ENCODE results near the gene ADSS1.

ADSS1 gene

DNA sequence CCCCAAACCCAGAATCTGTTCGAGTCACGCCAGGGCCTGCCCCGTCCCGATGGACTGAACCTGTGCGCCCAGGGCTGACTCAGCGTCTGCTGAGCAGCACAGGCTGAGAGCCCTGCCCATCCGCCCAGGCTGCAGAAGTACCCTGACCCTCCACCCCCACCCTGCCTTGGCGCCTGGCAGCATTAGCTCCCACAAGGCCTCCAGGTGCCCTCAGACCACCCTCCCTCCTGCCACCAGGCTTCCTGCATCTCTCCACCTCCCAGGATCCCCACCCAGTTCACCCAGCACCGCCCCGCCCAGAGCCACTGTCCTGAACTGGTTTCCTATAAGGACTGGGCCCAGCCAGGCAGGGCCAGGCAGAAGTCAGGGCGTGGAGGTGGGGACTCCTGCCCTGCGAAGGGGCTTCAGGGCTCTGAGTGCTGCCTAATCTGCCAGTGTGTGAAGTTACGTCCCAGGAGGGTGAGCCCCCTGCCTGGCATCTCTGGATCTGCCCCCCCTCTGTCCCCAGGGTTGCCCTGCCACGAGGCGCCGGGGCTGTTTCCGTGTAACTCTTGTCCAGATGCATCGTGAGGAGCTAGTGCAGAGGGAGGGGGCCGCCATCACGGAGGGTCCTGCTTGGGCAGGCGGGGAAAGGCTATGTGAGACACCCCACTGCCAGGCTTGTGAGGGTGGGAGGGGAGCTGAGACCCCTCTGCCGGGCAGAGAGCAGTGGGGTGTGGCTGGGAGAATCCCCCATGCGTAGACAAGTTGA is 9.1 kb downstream of the ADSS1 start:
- TF ChIP-seq, protein P1, sequence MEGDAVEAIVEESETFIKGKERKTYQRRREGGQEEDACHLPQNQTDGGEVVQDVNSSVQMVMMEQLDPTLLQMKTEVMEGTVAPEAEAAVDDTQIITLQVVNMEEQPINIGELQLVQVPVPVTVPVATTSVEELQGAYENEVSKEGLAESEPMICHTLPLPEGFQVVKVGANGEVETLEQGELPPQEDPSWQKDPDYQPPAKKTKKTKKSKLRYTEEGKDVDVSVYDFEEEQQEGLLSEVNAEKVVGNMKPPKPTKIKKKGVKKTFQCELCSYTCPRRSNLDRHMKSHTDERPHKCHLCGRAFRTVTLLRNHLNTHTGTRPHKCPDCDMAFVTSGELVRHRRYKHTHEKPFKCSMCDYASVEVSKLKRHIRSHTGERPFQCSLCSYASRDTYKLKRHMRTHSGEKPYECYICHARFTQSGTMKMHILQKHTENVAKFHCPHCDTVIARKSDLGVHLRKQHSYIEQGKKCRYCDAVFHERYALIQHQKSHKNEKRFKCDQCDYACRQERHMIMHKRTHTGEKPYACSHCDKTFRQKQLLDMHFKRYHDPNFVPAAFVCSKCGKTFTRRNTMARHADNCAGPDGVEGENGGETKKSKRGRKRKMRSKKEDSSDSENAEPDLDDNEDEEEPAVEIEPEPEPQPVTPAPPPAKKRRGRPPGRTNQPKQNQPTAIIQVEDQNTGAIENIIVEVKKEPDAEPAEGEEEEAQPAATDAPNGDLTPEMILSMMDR (IDR thresholded peaks at IDR 0.05; ENCODE audit: low read depth, low read length, missing control alignments) = no peak
- no peak for DNase-seq (ENCODE audit: low read depth)
- no peak overlapping the region for H3K4me3 ChIP-seq (ENCODE audit: low read depth, low read length)

DNA sequence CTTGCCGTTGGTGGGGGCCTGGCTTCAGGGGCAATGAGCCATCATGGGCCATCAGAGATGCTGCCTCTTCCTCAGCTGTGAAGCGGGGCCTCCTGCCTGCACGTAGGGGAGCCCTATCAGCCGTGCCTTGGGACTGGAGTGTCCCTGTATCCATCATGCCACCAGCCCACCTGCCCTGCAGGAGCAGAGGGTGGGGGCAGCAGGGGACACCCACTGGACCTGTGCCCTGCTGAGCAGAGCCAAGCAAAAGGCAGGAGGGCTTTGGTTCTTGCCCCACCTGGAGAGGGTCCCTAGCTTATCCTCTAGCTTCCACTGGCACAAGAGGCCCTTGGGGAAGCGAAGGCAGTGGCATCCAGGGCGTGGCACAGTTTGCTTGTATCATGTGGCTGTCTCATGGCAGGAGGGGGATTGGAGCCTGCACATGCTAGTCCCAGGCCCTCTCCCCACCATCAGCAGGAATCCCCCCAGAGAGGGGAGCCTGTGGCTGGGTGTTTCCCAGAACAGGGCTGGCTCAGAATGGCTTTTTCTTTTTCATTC is 10.1 kb downstream of the ADSS1 start:
- no peak for DNase-seq (ENCODE audit: low read depth)
- H3K4me3 ChIP-seq (ENCODE audit: low read depth, low read length) = no peak overlapping the region
- TF ChIP-seq, protein P1 (IDR thresholded peaks at IDR 0.05; ENCODE audit: low read depth, low read length, missing control alignments) = no peak

DNA sequence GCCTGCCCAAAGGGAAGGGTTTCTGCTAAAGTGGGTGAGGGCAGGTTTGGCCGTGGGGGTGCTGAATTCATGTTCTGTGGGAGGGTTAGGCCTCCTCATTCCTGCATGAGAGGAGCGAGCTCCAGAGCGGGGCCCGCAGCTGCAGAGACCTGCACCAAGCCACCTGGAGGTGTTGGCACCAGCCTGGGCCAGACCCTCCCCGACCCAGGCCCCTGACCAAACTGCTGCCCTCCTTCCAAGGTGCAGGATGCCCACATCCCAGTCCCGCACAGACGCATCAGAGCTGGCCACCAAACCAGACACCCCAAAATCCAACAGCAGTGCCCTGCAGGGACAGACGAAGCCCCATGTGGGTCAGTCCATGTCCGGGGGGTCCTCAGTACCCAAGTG is 10.6 kb downstream of the ADSS1 start:
- TF ChIP-seq, protein P1 (IDR thresholded peaks at IDR 0.05; ENCODE audit: low read depth, low read length, missing control alignments) = no peak
- no peak for DNase-seq (ENCODE audit: low read depth)

DNA sequence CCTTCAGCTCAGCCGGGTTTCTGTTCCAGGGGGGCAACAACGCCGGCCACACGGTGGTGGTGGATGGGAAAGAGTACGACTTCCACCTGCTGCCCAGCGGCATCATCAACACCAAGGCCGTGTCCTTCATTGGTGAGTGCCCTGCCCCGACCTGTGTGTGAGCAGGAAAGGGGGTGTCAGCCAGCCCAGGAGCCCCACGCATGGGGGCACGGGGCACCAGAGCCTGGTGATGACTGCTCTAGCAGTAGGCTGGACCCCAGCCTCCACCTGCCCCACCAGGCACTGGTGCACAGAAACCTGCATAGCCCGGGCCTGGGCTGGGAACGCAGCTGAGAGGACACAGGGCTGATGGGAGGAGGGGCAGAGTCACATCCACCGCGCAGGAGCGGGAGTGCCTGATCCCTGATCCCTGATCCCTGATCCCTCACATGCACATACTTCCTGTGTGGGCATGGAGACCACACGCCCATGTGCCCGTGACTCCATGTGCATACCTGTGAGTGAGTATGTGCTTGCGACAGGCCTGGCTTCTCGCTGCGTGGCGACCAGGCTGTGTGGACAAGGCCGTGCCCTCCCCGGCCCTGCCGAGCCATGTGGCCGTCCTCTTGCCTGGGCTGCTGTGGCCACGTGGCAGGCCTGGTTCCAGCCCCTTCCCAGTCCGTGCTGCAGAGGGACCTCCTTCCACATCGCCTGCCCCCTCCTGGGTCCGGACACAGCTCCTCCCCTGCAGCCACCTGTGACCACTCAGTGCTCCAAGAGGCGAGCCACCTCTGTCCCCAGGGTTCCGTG is 11.2 kb downstream of the ADSS1 start:
- TF ChIP-seq, protein P1 (IDR thresholded peaks at IDR 0.05; ENCODE audit: low read depth, low read length, missing control alignments) = no peak
- no peak overlapping the region for H3K4me3 ChIP-seq (ENCODE audit: low read depth, low read length)
- no peak for DNase-seq (ENCODE audit: low read depth)

More for the DNA sequence above, 10.6 kb downstream of the ADSS1 start:
- H3K4me3 ChIP-seq (ENCODE audit: low read depth, low read length) = no peak overlapping the region

DNA sequence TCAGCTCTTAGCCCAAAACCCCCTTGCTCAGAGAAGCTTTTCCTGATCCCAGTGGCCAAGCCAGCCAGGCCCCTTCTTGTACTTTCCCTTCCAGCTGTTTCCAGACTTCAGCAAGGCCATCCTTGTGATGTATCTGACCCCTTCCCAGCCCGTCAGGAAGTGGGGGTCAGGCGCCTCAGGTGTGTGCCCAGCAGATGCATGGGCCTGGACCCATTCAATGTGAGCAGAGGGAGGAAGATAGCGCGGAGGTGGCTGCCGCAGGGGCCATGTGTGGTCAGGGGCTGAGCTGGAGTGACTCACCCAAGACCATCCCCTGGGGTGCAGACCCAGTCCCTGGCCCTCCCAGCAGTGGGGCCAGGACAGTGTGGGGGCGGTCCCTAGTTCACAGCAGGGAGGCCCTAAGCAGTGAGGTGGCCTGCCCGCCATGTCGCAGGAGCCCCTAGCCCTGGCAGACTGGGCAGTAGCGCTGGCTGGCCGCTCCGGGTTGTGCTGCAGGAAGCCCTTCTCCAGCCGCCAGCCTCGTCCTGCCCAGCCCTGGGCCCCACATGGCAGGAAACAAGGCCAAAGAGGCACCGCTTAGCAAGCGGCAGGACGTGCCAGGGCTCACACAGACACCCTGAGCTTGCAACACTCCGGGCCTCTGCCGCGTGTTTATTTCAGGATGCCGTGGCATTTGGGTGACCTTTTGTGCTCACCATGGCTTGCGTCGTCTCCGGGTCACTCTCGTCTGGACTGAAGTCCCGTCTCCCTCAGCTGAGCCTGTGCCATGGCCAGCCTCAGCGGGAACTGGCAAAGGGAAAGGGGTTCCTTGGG is 12.0 kb downstream of the ADSS1 start:
- no peak overlapping the region for H3K4me3 ChIP-seq (ENCODE audit: low read depth, low read length)
- TF ChIP-seq, protein P1 (IDR thresholded peaks at IDR 0.05; ENCODE audit: low read depth, low read length, missing control alignments) = no peak
- no peak for DNase-seq (ENCODE audit: low read depth)

DNA sequence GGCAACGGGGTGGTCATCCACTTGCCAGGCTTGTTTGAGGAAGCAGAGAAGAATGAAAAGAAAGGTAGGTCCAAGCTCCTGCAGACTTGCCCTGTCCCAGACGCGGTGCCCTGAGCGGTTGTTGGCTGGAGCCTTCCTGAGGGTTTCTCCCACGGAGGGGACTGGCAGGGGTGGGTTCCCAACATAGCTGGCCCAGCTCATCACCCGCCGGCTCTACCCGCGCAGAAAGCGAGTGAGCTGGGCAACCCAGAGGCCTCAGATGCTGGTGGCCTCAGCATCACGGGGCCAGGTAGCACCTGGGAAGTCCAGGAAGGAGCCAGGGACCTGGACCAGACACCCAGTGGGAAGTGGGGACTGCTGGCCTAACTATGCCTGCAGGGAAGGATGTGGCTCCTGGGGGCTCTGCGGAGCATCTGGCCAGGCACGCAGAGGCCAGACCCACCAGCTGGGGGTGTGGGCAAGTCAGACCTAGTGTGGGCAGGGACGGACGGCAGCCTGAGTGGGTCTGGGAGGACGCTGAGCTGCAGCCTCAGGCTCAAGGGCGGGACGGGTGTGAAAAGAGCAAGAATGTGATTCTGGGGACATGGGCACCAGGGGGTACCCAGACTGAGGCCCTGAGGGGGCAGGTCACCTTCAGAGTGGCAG is 14.5 kb downstream of the ADSS1 start:
- no peak overlapping the region for H3K4me3 ChIP-seq (ENCODE audit: low read depth, low read length)
- no peak for DNase-seq (ENCODE audit: low read depth)
- TF ChIP-seq, protein P1 (IDR thresholded peaks at IDR 0.05; ENCODE audit: low read depth, low read length, missing control alignments) = no peak

Measured in GM12864 (cell line).